Measurements from ENCODE around the gene PTPRT.

DNA sequence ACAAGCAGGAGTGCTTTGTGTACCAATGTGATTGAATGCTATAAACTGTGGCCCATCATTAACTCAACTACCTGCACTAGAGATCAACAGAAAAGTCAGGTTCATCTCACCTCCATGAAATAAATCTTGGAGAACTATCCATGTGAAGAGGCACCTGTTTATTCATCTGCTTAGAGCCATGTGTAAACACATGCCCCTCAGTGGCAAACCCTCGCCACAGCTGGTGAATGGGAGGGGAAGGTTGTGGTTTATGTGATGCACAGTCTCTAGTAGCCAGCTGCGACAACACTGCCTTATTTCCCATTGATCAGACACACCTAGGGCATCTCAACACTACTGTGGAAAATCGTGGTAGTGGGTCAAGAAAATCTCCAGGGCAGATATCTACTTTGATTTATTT, 640.2 kb downstream of the PTPRT start:
- TF ChIP-seq, protein P1, sequence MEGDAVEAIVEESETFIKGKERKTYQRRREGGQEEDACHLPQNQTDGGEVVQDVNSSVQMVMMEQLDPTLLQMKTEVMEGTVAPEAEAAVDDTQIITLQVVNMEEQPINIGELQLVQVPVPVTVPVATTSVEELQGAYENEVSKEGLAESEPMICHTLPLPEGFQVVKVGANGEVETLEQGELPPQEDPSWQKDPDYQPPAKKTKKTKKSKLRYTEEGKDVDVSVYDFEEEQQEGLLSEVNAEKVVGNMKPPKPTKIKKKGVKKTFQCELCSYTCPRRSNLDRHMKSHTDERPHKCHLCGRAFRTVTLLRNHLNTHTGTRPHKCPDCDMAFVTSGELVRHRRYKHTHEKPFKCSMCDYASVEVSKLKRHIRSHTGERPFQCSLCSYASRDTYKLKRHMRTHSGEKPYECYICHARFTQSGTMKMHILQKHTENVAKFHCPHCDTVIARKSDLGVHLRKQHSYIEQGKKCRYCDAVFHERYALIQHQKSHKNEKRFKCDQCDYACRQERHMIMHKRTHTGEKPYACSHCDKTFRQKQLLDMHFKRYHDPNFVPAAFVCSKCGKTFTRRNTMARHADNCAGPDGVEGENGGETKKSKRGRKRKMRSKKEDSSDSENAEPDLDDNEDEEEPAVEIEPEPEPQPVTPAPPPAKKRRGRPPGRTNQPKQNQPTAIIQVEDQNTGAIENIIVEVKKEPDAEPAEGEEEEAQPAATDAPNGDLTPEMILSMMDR (conservative IDR thresholded peaks at IDR 0.05 in 1 of 2, IDR thresholded peaks at IDR 0.05 in 1 of 2; ENCODE audit: low read depth in 1 of 2, low read length in 2 of 2) = no peak
- TF ChIP-seq EZH2 (IDR thresholded peaks at IDR 0.05; ENCODE audit: low read length, missing control alignments) = no peak
